CD4-positive, alpha-beta T cell (primary cell): ENCODE data around the gene DRAXIN. TPM values are rescaled to one million over a fixed set of nuclear protein-coding genes. Genes with fewer than 3 reads are reported as not detected.
A peak's percentile ranks its signal among the peaks of the same experiment; 100 is the strongest.

Experiments
- ATAC-seq: fragments of 200-7000 bp; cut with Tn5 transposase; one replicate; pipeline ENCODE4 v1.10.0; 2022; ENCODE audit warnings: mild to moderate bottlenecking; ENCODE audit not compliant: poor library complexity
- CTCF ChIA-PET: fragments of 350-600 bp; sonication (Branson Sonifier 250); formaldehyde crosslinking; loops from one replicate; lab custom pipeline; 2021; ENCODE audit warnings: antibody characterized with exemption, inconsistent platforms; lab: Charles Lee
- POLR2A ChIA-PET: fragments of 350-600 bp; sonication (Branson Sonifier 250); formaldehyde crosslinking; loops from one replicate; lab custom pipeline; 2021; ENCODE audit warnings: antibody characterized with exemption, inconsistent platforms; lab: Charles Lee
- DNase-seq, 14 experiments: peaks; one replicate each; pipeline ENCODE4 v3.0.0-alpha.2; 2013 to 2020; ENCODE audit warnings: mixed read lengths in 2 of 14
- H3K27ac ChIP-seq, 2 donors: one replicate each; pipeline versions ENCODE4 v1.5.1 to v1.7.0; 2013; ENCODE audit warnings: low read length in 2 of 2, low read depth in 1 of 2, mild to moderate bottlenecking in 1 of 2
- H3K27me3 ChIP-seq, 2 experiments: 1 replicate in 1 of 2; 2 replicates in 1 of 2; pipeline versions ENCODE4 v1.6.1 to v1.7.0; 2013; ENCODE audit warnings: low read length in 2 of 2, control low read depth in 1 of 2, mild to moderate bottlenecking in 1 of 2, moderate library complexity in 1 of 2; ENCODE audit not compliant: insufficient read depth in 2 of 2, control insufficient read depth in 1 of 2
- H3K36me3 ChIP-seq: one replicate; pipeline ENCODE4 v1.6.1; 2013; ENCODE audit warnings: low read length, control low read depth; ENCODE audit not compliant: insufficient read depth
- H3K4me1 ChIP-seq: one replicate; pipeline ENCODE4 v1.6.1; 2013; ENCODE audit warnings: low read length, control low read depth; ENCODE audit not compliant: insufficient read depth
- H3K4me3 ChIP-seq: one replicate; pipeline ENCODE4 v1.5.1; 2013; ENCODE audit warnings: mild to moderate bottlenecking, low read length, moderate library complexity
- H3K9me3 ChIP-seq, 2 experiments: 1 replicate in 1 of 2; 2 replicates in 1 of 2; pipeline versions ENCODE4 v1.6.1 to v1.7.0; 2013; ENCODE audit warnings: low read length in 2 of 2, mild to moderate bottlenecking in 2 of 2, control low read depth in 1 of 2, moderate library complexity in 1 of 2; ENCODE audit not compliant: control insufficient read depth in 1 of 2, insufficient read depth in 1 of 2
- H3K27ac Mint-ChIP-seq: one replicate; pipeline ENCODE4 v1.8.0; 2020; ENCODE audit warnings: mixed read lengths
- H3K27me3 Mint-ChIP-seq: one replicate; pipeline ENCODE4 v1.8.0; 2021; ENCODE audit warnings: mixed read lengths
- H3K36me3 Mint-ChIP-seq: one replicate; pipeline ENCODE4 v1.8.0; 2021; ENCODE audit warnings: low read depth, mixed read lengths
- H3K4me1 Mint-ChIP-seq: one replicate; pipeline ENCODE4 v1.8.0; 2021; ENCODE audit warnings: low read depth, mixed read lengths
- H3K4me3 Mint-ChIP-seq: one replicate; pipeline ENCODE4 v1.8.0; 2020; ENCODE audit warnings: mild to moderate bottlenecking, mixed read lengths
- H3K9me3 Mint-ChIP-seq: one replicate; pipeline ENCODE4 v1.8.0; 2020; ENCODE audit warnings: mixed read lengths
- intact Hi-C, 2 experiments: fragments of 100-400 bp; cut with DNase I in 1 of 2; cut with micrococcal nuclease in 1 of 2; formaldehyde crosslinking; loops; one replicate each; pipeline versions ENCODE4 v1.15.1 to v1.9.0; 2023 to 2025; cut with DNase I, micrococcal nuclease
- total RNA-seq, 174 experiments: library from RNA in 2 of 174; stranded (reverse) in 2 of 174; gene quantifications; one replicate each; pipeline ENCODE4 v1.2.3 and lab custom pipeline; 2021 to 2026
- TF ChIP-seq, protein P1 (sequence below): fragments of 200-600 bp; IDR thresholded peaks from one replicate; pipeline ENCODE4 v1.8.0; 2022; ENCODE audit warnings: antibody characterized with exemption, mild to moderate bottlenecking

The DRAXIN gene
- total RNA-seq, 2 experiments from 2014 or later, result 0.05 to 0.08 TPM

DNA sequence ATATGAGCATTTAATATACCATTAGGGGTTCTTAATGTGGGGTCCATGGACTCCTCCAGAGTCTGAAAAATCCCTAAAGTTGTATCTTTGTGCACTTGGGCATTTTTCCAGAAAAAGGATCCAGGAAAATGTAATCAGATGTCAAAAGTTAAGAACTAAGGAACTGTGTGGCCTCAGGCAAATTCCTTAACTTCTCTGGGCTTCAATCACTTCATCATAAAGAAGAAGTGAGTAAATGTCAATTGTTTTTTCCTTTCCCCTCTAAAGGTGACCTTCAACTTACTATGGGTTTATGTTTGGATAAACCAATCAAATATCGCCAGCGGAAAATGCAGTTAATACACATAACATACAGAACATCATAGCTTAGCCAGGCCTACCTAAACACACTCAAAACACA lies 13.1 kb upstream of the DRAXIN start:
- Histone ChIP-seq H3K36me3 (peaks cover 24% of the 10 kb centered on the region), H3K4me3 (no peak overlapping the region), H3K27ac (no peak overlapping the region), H3K4me1 (peaks cover 26% of the 10 kb centered on the region), H3K27me3 (no peaks in the 10 kb centered on the region), H3K9me3 (no peaks in the 10 kb centered on the region)
- Mint-ChIP-seq H3K4me3 (peak overlapping the region; percentile 80), H3K36me3 (peaks cover 25% of the 10 kb centered on the region), H3K27ac (peak overlapping the region; percentile 31), H3K9me3 (no peaks in the 10 kb centered on the region), H3K4me1 (peaks cover 22% of the 10 kb centered on the region), H3K27me3 (no peaks in the 10 kb centered on the region)
- ATAC-seq (no peak), DNase-seq (no peak)
- ChIA-PET POLR2A (no interaction called here), CTCF (interaction anchor here (0.8 to 1.9 kb wide), 2 partner anchors 14 to 28 kb away, joined by 3 to 9 read pairs; partner anchors contain the start of gene FBXO6)
- intact Hi-C loops, result no loop called here
- TF ChIP-seq, protein P1, sequence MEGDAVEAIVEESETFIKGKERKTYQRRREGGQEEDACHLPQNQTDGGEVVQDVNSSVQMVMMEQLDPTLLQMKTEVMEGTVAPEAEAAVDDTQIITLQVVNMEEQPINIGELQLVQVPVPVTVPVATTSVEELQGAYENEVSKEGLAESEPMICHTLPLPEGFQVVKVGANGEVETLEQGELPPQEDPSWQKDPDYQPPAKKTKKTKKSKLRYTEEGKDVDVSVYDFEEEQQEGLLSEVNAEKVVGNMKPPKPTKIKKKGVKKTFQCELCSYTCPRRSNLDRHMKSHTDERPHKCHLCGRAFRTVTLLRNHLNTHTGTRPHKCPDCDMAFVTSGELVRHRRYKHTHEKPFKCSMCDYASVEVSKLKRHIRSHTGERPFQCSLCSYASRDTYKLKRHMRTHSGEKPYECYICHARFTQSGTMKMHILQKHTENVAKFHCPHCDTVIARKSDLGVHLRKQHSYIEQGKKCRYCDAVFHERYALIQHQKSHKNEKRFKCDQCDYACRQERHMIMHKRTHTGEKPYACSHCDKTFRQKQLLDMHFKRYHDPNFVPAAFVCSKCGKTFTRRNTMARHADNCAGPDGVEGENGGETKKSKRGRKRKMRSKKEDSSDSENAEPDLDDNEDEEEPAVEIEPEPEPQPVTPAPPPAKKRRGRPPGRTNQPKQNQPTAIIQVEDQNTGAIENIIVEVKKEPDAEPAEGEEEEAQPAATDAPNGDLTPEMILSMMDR, result no peak

GRCh38 chr1:11680270-11681070 lies 11.0 kb upstream of the DRAXIN start:
- Mint-ChIP-seq H3K4me3 (peak overlapping the region; percentile 86), H3K27ac (peak overlapping the region; percentile 44), H3K36me3 (peaks cover 11% of the 10 kb centered on the region), H3K27me3 (no peaks in the 10 kb centered on the region), H3K4me1 (peaks cover 22% of the 10 kb centered on the region), H3K9me3 (no peaks in the 10 kb centered on the region)
- peaks cover 26% of the 10 kb centered on the region for H3K4me1 ChIP-seq
- H3K27me3 ChIP-seq, result no peaks in the 10 kb centered on the region
- DNase-seq (peak in 1 of 14 experiments; percentile 8), ATAC-seq (peak; percentile 4)
- POLR2A ChIA-PET, result interaction anchor here (1.3 to 3.5 kb wide), 5 partner anchors 10 to 230 kb away, joined by 5 to 42 read pairs (median 11); partner anchors contain the start of genes DRAXIN and FBXO6
- CTCF ChIA-PET, result interaction anchor here (1.6 to 3.3 kb wide), 4 partner anchors 16 to 39 kb away, joined by 6 to 16 read pairs (median 13); partner anchors contain the start of gene FBXO6
- peak overlapping the region; percentile 22 to 35 for H3K27ac ChIP-seq
- TF ChIP-seq, protein P1, result no peak
- H3K36me3 ChIP-seq, result peaks cover 12% of the 10 kb centered on the region
- intact Hi-C loops, result loop anchor here in 1 of 2 experiments (1.0 to 5.0 kb wide), 4 partner anchors 26 to 122 kb away; partner anchors contain the start of genes FBXO2 and FBXO44
- H3K4me3 ChIP-seq, result peak overlapping the region; percentile 99
- H3K9me3 ChIP-seq, result no peaks in the 10 kb centered on the region

- H3K4me1 Mint-ChIP-seq, result peaks cover 22% of the 10 kb centered on the region
- Histone ChIP-seq H3K4me3 (peak within 1 kb of the TSS; percentile 99), H3K27me3 (no peaks in the 10 kb centered on the region), H3K9me3 (no peaks in the 10 kb centered on the region), H3K36me3 (peaks cover 7% of the 10 kb centered on the region), H3K4me1 (peaks cover 26% of the 10 kb centered on the region), H3K27ac (peak within 1 kb of the TSS; percentile 35 to 60)
- H3K27ac Mint-ChIP-seq, result peak within 1 kb of the TSS; percentile 86
- DNase-seq (peak; percentile 80 to 94 (median 86)), ATAC-seq (peak; percentile 87)
- peak within 1 kb of the TSS; percentile 97 for H3K4me3 Mint-ChIP-seq
- ChIA-PET CTCF (interaction anchor here (1.6 to 3.3 kb wide), 4 partner anchors 17 to 38 kb away, joined by 6 to 16 read pairs (median 13); partner anchors contain the start of gene FBXO6), POLR2A (interaction anchor here (0.8 to 3.5 kb wide), 10 partner anchors 9 to 229 kb away, joined by 3 to 42 read pairs (median 6); partner anchors contain the start of genes CLCN6, DRAXIN, FBXO2 and FBXO44)
- TF ChIP-seq, protein P1, result no peak
- no peaks in the 10 kb centered on the region for H3K9me3 Mint-ChIP-seq
- H3K36me3 Mint-ChIP-seq, result peaks cover 6% of the 10 kb centered on the region
- peaks cover 2% of the 10 kb centered on the region for H3K27me3 Mint-ChIP-seq
- intact Hi-C loops, result loop anchor here in 1 of 2 experiments (1.0 to 5.0 kb wide), 4 partner anchors 27 to 122 kb away; partner anchors contain the start of genes FBXO2 and FBXO44
Measured at GRCh38 chr1:11681071-11681771, 10.3 kb upstream of the DRAXIN start, which contains the start of gene MAD2L2. MAD2L2 (minus strand) TSS chr1:11681148; CDS start chr1:11680601, 547 bp downstream.
